Measurements from ENCODE around the gene BORCS6. TPM values are rescaled to one million over a fixed set of nuclear protein-coding genes. Genes with fewer than 3 reads are reported as not detected.

The BORCS6 gene
- total RNA-seq, 1 experiment from 2014 or later: 6.4 TPM

DNA sequence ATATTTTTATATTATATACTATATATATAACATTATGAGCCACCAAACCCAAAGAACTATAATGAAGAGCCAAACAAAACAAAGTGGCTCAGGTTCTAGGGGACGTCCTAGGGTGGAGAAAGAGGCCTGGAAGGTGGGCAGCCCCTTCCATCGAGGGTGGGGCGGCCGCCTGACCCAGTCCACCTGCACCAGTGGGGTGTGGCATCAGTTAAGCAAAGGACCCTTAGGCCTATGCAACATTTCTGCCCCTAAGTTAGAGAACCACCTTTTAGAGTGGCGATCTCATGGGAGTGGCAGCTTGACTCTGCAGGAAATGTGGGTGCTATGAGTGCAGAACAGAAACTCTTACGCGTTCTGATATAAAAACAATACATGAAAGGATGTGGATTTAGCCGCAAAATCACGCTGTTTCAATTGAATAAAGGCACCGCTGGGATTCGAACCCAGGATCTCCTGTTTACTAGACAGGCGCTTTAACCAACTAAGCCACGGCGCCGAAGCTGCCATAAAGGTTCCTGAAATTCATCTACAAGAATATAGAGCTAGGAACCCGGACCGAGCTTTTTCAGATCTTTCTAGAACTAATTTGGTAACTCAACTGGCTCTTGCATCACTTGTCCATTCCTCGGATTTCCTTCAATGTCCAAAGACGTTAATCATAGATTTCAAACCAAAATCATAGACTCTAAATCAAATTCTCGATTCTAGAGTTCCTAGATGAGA, 36.0 kb upstream of the BORCS6 start:
- DNase-seq (ENCODE audit: low read depth, low spot score) (peak; percentile 74), ATAC-seq (peak; percentile 11)
- H3K9ac ChIP-seq (ENCODE audit: low read length): peak overlapping the region; percentile 31; the same call in 1 of the 2 replicates
- RAD21 ChIA-PET (ENCODE audit: low non-redundant PET in 1 of 2, low total read pairs in 2 of 2, uncharacterized antibody in 2 of 2, unreplicated experiment in 2 of 2): no interaction called here
- H3K36me3 ChIP-seq (ENCODE audit: control insufficient read depth in 1 of 2, insufficient read depth in 2 of 2, low read length in 2 of 2): peaks cover 17 to 25% of the 10 kb centered on the region in 2 experiments
- TSS peak; percentile 34 for BruUV-seq (replicated peaks)
- CTCF ChIA-PET: interaction anchor here (1.3 kb wide), 1 partner anchor 75 kb away, joined by 6 read pairs; no protein-coding TSS in a partner anchor
- H3K9me3 ChIP-seq (ENCODE audit: control insufficient read depth in 1 of 2, insufficient read depth in 1 of 2, low read depth in 1 of 2, low read length in 2 of 2): no peaks in the 10 kb centered on the region
- TF ChIP-seq CBX3 (IDR thresholded peaks at IDR 0.05; ENCODE audit: low read depth) (peak; percentile 72), TCF7L2 (IDR thresholded peaks at IDR 0.05; ENCODE audit: borderline replicate concordance, extremely low read depth, insufficient read depth, insufficient read length) (peak; percentile 67), CEBPB (IDR thresholded peaks at IDR 0.05; ENCODE audit: low read depth) (peak; percentile 72), FOSL1 (IDR thresholded peaks at IDR 0.05; ENCODE audit: low read depth) (no peak), SP1 (IDR thresholded peaks at IDR 0.05; ENCODE audit: low read depth) (no peak; the same call in 1 of the 2 replicates), ZNF274 (IDR thresholded peaks at IDR 0.05; ENCODE audit: low read depth, low read length) (no peak), SRF (IDR thresholded peaks at IDR 0.05; ENCODE audit: low read depth) (no peak), RAD21 (IDR thresholded peaks at IDR 0.05; ENCODE audit: low read depth) (0 out of 2 replicates have a peak, but pooled peaks have one; percentile 21)
- TF ChIP-seq, protein P1, sequence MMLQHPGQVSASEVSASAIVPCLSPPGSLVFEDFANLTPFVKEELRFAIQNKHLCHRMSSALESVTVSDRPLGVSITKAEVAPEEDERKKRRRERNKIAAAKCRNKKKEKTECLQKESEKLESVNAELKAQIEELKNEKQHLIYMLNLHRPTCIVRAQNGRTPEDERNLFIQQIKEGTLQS (IDR thresholded peaks at IDR 0.05): peak; percentile 95
- TF ChIP-seq, protein P2, sequence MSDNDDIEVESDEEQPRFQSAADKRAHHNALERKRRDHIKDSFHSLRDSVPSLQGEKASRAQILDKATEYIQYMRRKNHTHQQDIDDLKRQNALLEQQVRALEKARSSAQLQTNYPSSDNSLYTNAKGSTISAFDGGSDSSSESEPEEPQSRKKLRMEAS (IDR thresholded peaks at IDR 0.05): no peak; the same call in 1 of the 2 replicates
- no peaks in the 10 kb centered on the region for H3K27me3 ChIP-seq (ENCODE audit: insufficient read depth, low read length)
- H3K4me3 ChIP-seq (replicated peaks in 1 of 2; ENCODE audit: low read depth in 1 of 2, low read length in 2 of 2): no peak overlapping the region; a peak in 1 of 4 replicates
- no peak overlapping the region for H2AFZ ChIP-seq (ENCODE audit: low read depth, low read length, poor library complexity, severe bottlenecking)
- intact Hi-C loops (cut with micrococcal nuclease): loop anchor here (2.0 to 10.0 kb wide), 2 partner anchors 21 to 149 kb away; partner anchors contain the start of gene KRABD2
- H3K79me2 ChIP-seq (ENCODE audit: insufficient read depth, low read length): no peaks in the 10 kb centered on the region
- H3K9me2 ChIP-seq (ENCODE audit: insufficient read depth): no peaks in the 10 kb centered on the region
- POLR2A ChIA-PET: interaction anchor here (1.2 to 7.5 kb wide), 5 partner anchors 20 to 70 kb away, joined by 3 to 63 read pairs (median 4); partner anchors contain the start of genes BORCS6 and CTC1
- peak overlapping the region; percentile 54; the same call in 1 of the 2 replicates for H3K4me2 ChIP-seq (ENCODE audit: low read length)
- H3K4me1 ChIP-seq (ENCODE audit: control insufficient read depth in 1 of 2, insufficient read depth in 2 of 2, low read length in 2 of 2): peaks cover 26 to 65% of the 10 kb centered on the region in 2 experiments
- H4K20me1 ChIP-seq (ENCODE audit: insufficient read depth): no peaks in the 10 kb centered on the region
- H3K27ac ChIP-seq (ENCODE audit: low read depth, low read length): peak overlapping the region; percentile 52
